GM23338 (cell line): ENCODE results near the gene CCDC188. TPM values are rescaled to one million over a fixed set of nuclear protein-coding genes. Genes with fewer than 3 reads are reported as not detected.

Experiments used
- ATAC-seq: fragments of 200-7000 bp; cut with Tn5 transposase; 3 replicates; pipeline ENCODE4 v1.9.1; 2020
- DNase-seq: peaks from one replicate; pipeline ENCODE4 v3.0.0-alpha.2; 2015; ENCODE audit warnings: low spot score
- H2AFZ ChIP-seq: fragments of 200-600 bp; sonication (generic); 2 replicates; pipeline ENCODE4 v1.8.0; 2016; ENCODE audit warnings: antibody characterized with exemption, mild to moderate bottlenecking, moderate library complexity
- H3F3A ChIP-seq: fragments of 200-600 bp; sonication (generic); replicated peaks from 2 replicates; pipeline ENCODE4 v1.8.0; 2017; ENCODE audit warnings: antibody characterized with exemption, mixed run types, low read depth
- H3K27ac ChIP-seq: fragments of 200-600 bp; sonication (generic); 2 replicates; pipeline ENCODE4 v1.6.1; 2016; ENCODE audit warnings: low read depth
- H3K27me3 ChIP-seq: fragments of 200-600 bp; sonication (generic); 2 replicates; pipeline ENCODE4 v1.8.0; 2016; ENCODE audit warnings: mild to moderate bottlenecking, mixed run types, moderate library complexity; ENCODE audit not compliant: insufficient read depth
- H3K36me3 ChIP-seq: fragments of 200-600 bp; sonication (generic); 2 replicates; pipeline ENCODE4 v1.8.0; 2016; ENCODE audit warnings: mild to moderate bottlenecking; ENCODE audit not compliant: insufficient read depth
- H3K4me1 ChIP-seq: fragments of 200-600 bp; sonication (generic); 2 replicates; pipeline ENCODE4 v1.8.0; 2016; ENCODE audit warnings: mild to moderate bottlenecking, moderate library complexity; ENCODE audit not compliant: insufficient read depth
- H3K4me2 ChIP-seq: fragments of 200-600 bp; sonication (generic); 2 replicates; pipeline ENCODE4 v1.7.1; 2017; ENCODE audit warnings: mixed run types
- H3K4me3 ChIP-seq: fragments of 200-600 bp; sonication (generic); 2 replicates; pipeline ENCODE4 v1.6.1; 2016; ENCODE audit warnings: mixed run types
- H3K79me2 ChIP-seq: fragments of 200-600 bp; sonication (generic); replicated peaks from 2 replicates; pipeline ENCODE4 v1.8.0; 2017; ENCODE audit warnings: mild to moderate bottlenecking; ENCODE audit not compliant: insufficient read depth
- H3K9me2 ChIP-seq: fragments of 200-600 bp; sonication (generic); 2 replicates; pipeline ENCODE4 v1.8.0; 2017; ENCODE audit not compliant: insufficient read depth
- H4K20me1 ChIP-seq: fragments of 200-600 bp; sonication (generic); replicated peaks from 2 replicates; pipeline ENCODE4 v1.8.0; 2017; ENCODE audit warnings: mild to moderate bottlenecking; ENCODE audit not compliant: insufficient read depth
- H3K27ac Mint-ChIP-seq: 2 replicates; pipeline ENCODE4 v1.8.0; 2020; ENCODE audit warnings: inconsistent platforms, mild to moderate bottlenecking, moderate library complexity, mixed read lengths
- H3K27me3 Mint-ChIP-seq: 3 replicates; pipeline ENCODE4 v1.8.0; 2022; ENCODE audit warnings: low read depth, mild to moderate bottlenecking, moderate library complexity, mixed read lengths, inconsistent platforms; ENCODE audit not compliant: insufficient read depth, poor library complexity
- H3K36me3 Mint-ChIP-seq: 3 replicates; pipeline ENCODE4 v1.8.0; 2021; ENCODE audit warnings: low read depth, mild to moderate bottlenecking, inconsistent platforms, moderate library complexity, mixed read lengths
- H3K4me1 Mint-ChIP-seq: 3 replicates; pipeline ENCODE4 v1.8.0; 2020; ENCODE audit warnings: mild to moderate bottlenecking, inconsistent platforms, mixed read lengths
- H3K4me3 Mint-ChIP-seq: 3 replicates; pipeline ENCODE4 v1.8.0; 2021; ENCODE audit warnings: moderate library complexity, mild to moderate bottlenecking, inconsistent platforms, mixed read lengths
- H3K9me3 Mint-ChIP-seq: 3 replicates; pipeline ENCODE4 v1.8.0; 2020; ENCODE audit warnings: moderate library complexity, mild to moderate bottlenecking, inconsistent platforms, mixed read lengths
- EZH2phosphoT487 ChIP-seq: fragments of 200-600 bp; sonication (generic); IDR thresholded peaks from one replicate; pipeline ENCODE4 v1.8.1; 2018; ENCODE audit warnings: antibody characterized with exemption; ENCODE audit not compliant: unreplicated experiment
- POLR2AphosphoS5 ChIP-seq: IDR thresholded peaks from 2 replicates; pipeline ENCODE4 v1.6.1; 2016; ENCODE audit warnings: antibody characterized with exemption, low read depth
- STAT1 ChIP-seq: IDR thresholded peaks from one replicate; pipeline ENCODE4 v1.6.1; 2016; ENCODE audit warnings: antibody characterized with exemption; ENCODE audit not compliant: unreplicated experiment
- ZNF114 ChIP-seq: fragments of 250-450 bp; sonication (Bioruptor Pico); IDR thresholded peaks from 2 replicates; pipeline ENCODE4 v1.5.0; 2020; ENCODE audit warnings: mild to moderate bottlenecking, moderate library complexity
- ZNF462 ChIP-seq: fragments of 250-450 bp; sonication (Bioruptor Pico); IDR thresholded peaks from 2 replicates; pipeline ENCODE4 v1.5.0; 2020; ENCODE audit warnings: mild to moderate bottlenecking, moderate library complexity
- polyA plus RNA-seq: library from polyadenylated mRNA; unstranded; fragments of >200 nt; fragmentation: Nextera tagmentation; extraction: Ambion mirVana; gene quantifications from 2 replicates; pipeline ENCODE4 v1.2.1, GENCODE V29; 2016
- total RNA-seq: library from RNA; depleted of rRNA; stranded (reverse); fragments of >200 nt; shearing (Covaris generic); gene quantifications from 2 replicates; pipeline ENCODE4 v1.2.3, GENCODE V29; 2014

CCDC188 gene
- total and polyA plus RNA-seq, 2 experiments from 2014 or later = not detected

DNA sequence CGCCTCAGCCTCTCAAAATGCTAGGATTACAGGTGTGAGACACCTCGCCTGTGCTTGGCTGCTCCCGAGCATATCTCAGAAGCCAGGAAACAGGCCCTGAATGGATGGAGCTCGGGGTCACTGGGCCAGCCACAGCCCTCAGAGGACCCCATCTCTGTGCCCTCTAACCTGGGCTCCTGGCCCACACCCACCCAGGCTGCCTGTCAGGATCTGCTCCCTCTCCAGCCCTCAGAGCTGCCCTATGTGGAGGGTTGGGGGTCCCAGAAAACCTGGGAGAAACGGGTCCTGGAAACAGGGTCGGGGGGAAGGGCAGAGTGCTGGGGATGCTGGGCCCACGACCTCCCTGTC, 5.2 kb upstream of the CCDC188 start:
- H3K4me1 ChIP-seq = no peaks in the 10 kb centered on the region
- Mint-ChIP-seq H3K36me3 (no peaks in the 10 kb centered on the region), H3K27me3 (peaks cover 9% of the 10 kb centered on the region), H3K27ac (no peak overlapping the region), H3K4me1 (peaks cover 10% of the 10 kb centered on the region), H3K4me3 (no peak overlapping the region), H3K9me3 (no peaks in the 10 kb centered on the region)
- no peaks in the 10 kb centered on the region for H4K20me1 ChIP-seq
- DNase-seq (no peak), ATAC-seq (no peak)
- H3F3A ChIP-seq = no peaks in the 10 kb centered on the region
- H3K79me2 ChIP-seq = no peaks in the 10 kb centered on the region
- H3K9me2 ChIP-seq = no peaks in the 10 kb centered on the region
- H3K4me3 ChIP-seq = no peak overlapping the region
- H3K36me3 ChIP-seq = no peaks in the 10 kb centered on the region
- no peak overlapping the region for H3K4me2 ChIP-seq
- H2AFZ ChIP-seq = no peak overlapping the region
- TF ChIP-seq ZNF114 (CRISPR knock-in tag) (no peak), ZNF462 (CRISPR knock-in tag) (no peak), POLR2AphosphoS5 (no peak)
- no peaks in the 10 kb centered on the region for H3K27me3 ChIP-seq
- no peak overlapping the region for H3K27ac ChIP-seq

DNA sequence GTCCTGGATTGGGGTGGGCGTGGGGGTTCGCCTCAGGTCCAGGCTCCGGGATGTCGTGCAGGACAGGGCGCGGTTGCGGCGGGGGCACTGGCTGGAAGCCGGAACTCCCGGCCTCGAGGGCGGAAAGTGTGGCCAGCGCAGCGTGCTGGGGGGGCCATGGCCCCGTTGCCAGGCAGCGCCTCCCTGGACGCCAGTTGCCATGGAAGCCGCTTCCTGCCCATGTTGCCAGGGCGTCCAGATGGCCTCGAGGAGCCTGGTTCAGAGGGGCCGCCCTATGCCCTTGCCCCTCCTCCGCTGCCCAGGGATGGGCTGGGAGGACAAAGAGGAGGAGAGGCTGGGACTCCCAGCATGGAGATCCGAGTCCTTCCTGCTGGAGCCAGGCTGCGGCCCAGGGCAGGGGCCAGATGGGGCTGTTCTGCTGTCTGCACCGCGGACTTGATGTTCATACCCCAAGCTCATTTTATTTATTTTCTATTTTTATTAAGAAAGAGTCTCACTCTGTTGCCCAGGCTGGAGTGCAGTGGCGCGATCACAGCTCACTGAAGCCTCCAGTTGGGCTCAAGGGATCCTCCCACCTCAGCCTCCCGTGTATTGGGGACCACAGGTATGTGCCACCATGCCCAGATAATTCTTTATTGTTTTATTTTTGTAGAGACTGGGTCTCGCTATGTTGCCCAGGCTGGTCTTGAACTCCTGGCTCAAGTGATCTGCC, 4.6 kb upstream of the CCDC188 start:
- Histone ChIP-seq H3K27ac (no peak overlapping the region), H2AFZ (no peak overlapping the region), H3K27me3 (no peaks in the 10 kb centered on the region), H4K20me1 (no peaks in the 10 kb centered on the region), H3K9me2 (no peaks in the 10 kb centered on the region), H3K36me3 (no peaks in the 10 kb centered on the region), H3K4me1 (no peaks in the 10 kb centered on the region), H3K4me3 (no peak overlapping the region), H3F3A (no peaks in the 10 kb centered on the region), H3K79me2 (no peaks in the 10 kb centered on the region), H3K4me2 (no peak overlapping the region)
- DNase-seq = no peak
- ATAC-seq = no peak
- H3K36me3 Mint-ChIP-seq = no peaks in the 10 kb centered on the region
- no peak overlapping the region for H3K27ac Mint-ChIP-seq
- peaks cover 9% of the 10 kb centered on the region for H3K27me3 Mint-ChIP-seq
- no peaks in the 10 kb centered on the region for H3K9me3 Mint-ChIP-seq
- H3K4me3 Mint-ChIP-seq = no peak overlapping the region
- TF ChIP-seq ZNF462 (CRISPR knock-in tag) = no peak
- TF ChIP-seq EZH2phosphoT487 = no peak
- TF ChIP-seq STAT1 = no peak
- no peak for TF ChIP-seq ZNF114 (CRISPR knock-in tag)
- H3K4me1 Mint-ChIP-seq = peaks cover 10% of the 10 kb centered on the region
